IMR-90 (cell line): ENCODE results near the gene LRRC9. TPM values are rescaled to one million over a fixed set of nuclear protein-coding genes. Genes with fewer than 3 reads are reported as not detected.

ENCODE experiments used
- ATAC-seq: fragments of 200-7000 bp; cut with Tn5 transposase; 2 replicates; pipeline ENCODE4 v1.9.1; 2020; ENCODE audit warnings: low read depth, mild to moderate bottlenecking, moderate library complexity
- BruUV-seq: library from RNA; stranded (reverse); fragments of 400-500 nt; replicated peaks from 2 replicates; lab custom pipeline; 2021; lab: Mats Ljungman, UMichigan
- CTCF ChIA-PET: fragments of 300-600 bp; formaldehyde crosslinking; extraction: SDS; loops from one replicate; lab custom pipeline; 2021; ENCODE audit warnings: antibody characterized with exemption; lab: Yijun Ruan, JAX
- POLR2A ChIA-PET: fragments of 300-600 bp; sonication (Branson Sonifier 250); formaldehyde crosslinking; loops from one replicate; lab custom pipeline; 2022; ENCODE audit warnings: antibody characterized with exemption; ENCODE audit not compliant: unreplicated experiment; lab: Charles Lee
- DNase-seq: peaks from one replicate; pipeline ENCODE4 v3.0.0; 2013
- H2AFZ ChIP-seq: replicated peaks from 2 replicates; pipeline ENCODE3; 2013; ENCODE audit warnings: low read length, mild to moderate bottlenecking; ENCODE audit not compliant: poor library complexity
- H2AK5ac ChIP-seq: 2 replicates; pipeline ENCODE4 v1.6.1; 2013; ENCODE audit warnings: low read depth, low read length, inconsistent platforms
- H2AK9ac ChIP-seq: replicated peaks from 2 replicates; pipeline ENCODE3; 2013; ENCODE audit warnings: mild to moderate bottlenecking, low read depth, low read length, moderate library complexity; ENCODE audit not compliant: poor library complexity
- H2BK120ac ChIP-seq: 2 replicates; pipeline ENCODE4 v1.6.1; 2013; ENCODE audit warnings: low read depth, low read length, inconsistent platforms
- H2BK15ac ChIP-seq: 3 replicates; pipeline ENCODE4 v1.6.1; 2013; ENCODE audit warnings: low read depth, low read length, inconsistent platforms
- H2BK20ac ChIP-seq: 2 replicates; pipeline ENCODE4 v1.6.1; 2013; ENCODE audit warnings: low read depth, mild to moderate bottlenecking, inconsistent platforms, low read length, moderate library complexity
- H2BK5ac ChIP-seq: 2 replicates; pipeline ENCODE4 v1.6.1; 2013; ENCODE audit warnings: mild to moderate bottlenecking, low read depth, low read length, inconsistent platforms; ENCODE audit not compliant: poor library complexity, severe bottlenecking
- H3K14ac ChIP-seq: replicated peaks from 2 replicates; pipeline ENCODE4 v1.6.1; 2013; ENCODE audit warnings: low read depth, low read length, inconsistent platforms
- H3K18ac ChIP-seq: 2 replicates; pipeline ENCODE4 v1.6.1; 2013; ENCODE audit warnings: low read depth, low read length, control low read depth
- H3K23ac ChIP-seq: 2 replicates; pipeline ENCODE4 v1.6.1; 2013; ENCODE audit warnings: low read depth, low read length, inconsistent platforms
- H3K27ac ChIP-seq: 2 replicates; pipeline ENCODE4 v1.5.1; 2013; ENCODE audit warnings: mild to moderate bottlenecking, control low read depth, low read length; ENCODE audit not compliant: insufficient read depth
- H3K27me3 ChIP-seq: 2 replicates; pipeline ENCODE4 v1.6.1; 2013; ENCODE audit warnings: low read length; ENCODE audit not compliant: control insufficient read depth, insufficient read depth
- H3K36me3 ChIP-seq: 2 replicates; pipeline ENCODE4 v1.6.1; 2013; ENCODE audit warnings: low read length, mixed read lengths; ENCODE audit not compliant: control insufficient read depth, insufficient read depth
- H3K4ac ChIP-seq: 2 replicates; pipeline ENCODE4 v1.6.1; 2013; ENCODE audit warnings: low read depth, low read length, inconsistent platforms
- H3K4me1 ChIP-seq: 2 replicates; pipeline ENCODE4 v1.6.1; 2013; ENCODE audit warnings: low read length, mixed read lengths; ENCODE audit not compliant: control insufficient read depth, insufficient read depth
- H3K4me2 ChIP-seq: 2 replicates; pipeline ENCODE4 v1.6.1; 2013; ENCODE audit warnings: low read depth, mild to moderate bottlenecking, control low read depth, low read length, moderate library complexity
- H3K4me3 ChIP-seq: 2 replicates; pipeline ENCODE4 v1.5.1; 2013; ENCODE audit warnings: low read depth, mild to moderate bottlenecking, control low read depth, low read length, moderate library complexity; ENCODE audit not compliant: insufficient read depth
- H3K56ac ChIP-seq: 2 replicates; pipeline ENCODE4 v1.6.1; 2013; ENCODE audit warnings: low read length, inconsistent platforms; ENCODE audit not compliant: insufficient read depth; ENCODE audit errors: extremely low read depth
- H3K79me1 ChIP-seq, 2 experiments: 2 replicates each; pipeline ENCODE4 v1.6.1; 2013; ENCODE audit warnings: low read length in 2 of 2, inconsistent platforms in 1 of 2, low read depth in 1 of 2
- H3K9ac ChIP-seq: 2 replicates; pipeline ENCODE4 v1.6.1; 2013; ENCODE audit warnings: low read depth, low read length, control low read depth
- H3K9me1 ChIP-seq: 2 replicates; pipeline ENCODE4 v1.6.1; 2013; ENCODE audit warnings: low read length, inconsistent platforms; ENCODE audit not compliant: insufficient read depth
- H3K9me3 ChIP-seq: 2 replicates; pipeline ENCODE4 v1.6.1; 2013; ENCODE audit warnings: low read length; ENCODE audit not compliant: control insufficient read depth, insufficient read depth
- H4K20me1 ChIP-seq: 2 replicates; pipeline ENCODE4 v1.6.1; 2013; ENCODE audit warnings: low read length, inconsistent platforms; ENCODE audit not compliant: insufficient read depth
- H4K5ac ChIP-seq: 2 replicates; pipeline ENCODE4 v1.6.1; 2013; ENCODE audit warnings: mild to moderate bottlenecking, low read depth, low read length, control low read depth
- H4K8ac ChIP-seq, 2 experiments: 2 replicates each; pipeline ENCODE4 v1.6.1; 2013; ENCODE audit warnings: low read depth in 2 of 2, low read length in 2 of 2, control low read depth in 1 of 2, inconsistent platforms in 1 of 2
- H4K91ac ChIP-seq: 2 replicates; pipeline ENCODE4 v1.6.1; 2013; ENCODE audit warnings: low read depth, low read length, inconsistent platforms; ENCODE audit not compliant: insufficient read depth
- BHLHE40 ChIP-seq: fragments of 150-350 bp; IDR thresholded peaks from 2 replicates; pipeline ENCODE4 v1.6.1; 2016; ENCODE audit warnings: mild to moderate bottlenecking, low read depth, low read length
- MAFK ChIP-seq: IDR thresholded peaks from 2 replicates; pipeline ENCODE4 v1.6.1; 2012; ENCODE audit warnings: low read depth, low read length, improper control_type of control experiment
- MAZ ChIP-seq: IDR thresholded peaks from 2 replicates; pipeline ENCODE4 v1.6.1; 2012; ENCODE audit warnings: low read depth, mild to moderate bottlenecking, low read length, improper control_type of control experiment, moderate library complexity, borderline replicate concordance
- SMC3 ChIP-seq: fragments of 150-350 bp; IDR thresholded peaks from 2 replicates; pipeline ENCODE4 v1.6.1; 2016; ENCODE audit warnings: low read depth, mild to moderate bottlenecking, antibody characterized with exemption, low read length, moderate library complexity
- WGBS, 2 experiments: methylation state at CpG; one replicate each; pipeline versions ENCODE4 v1.1.5 to v1.1.7; 2013; ENCODE audit warnings: missing lambda C conversion rate in 2 of 2; ENCODE audit not compliant: insufficient read length in 1 of 2; ENCODE audit errors: extremely low coverage in 2 of 2; 5-methylcytosine and 5-hydroxymethylcytosine counted together
- dilution Hi-C: fragments of 300-500 bp; cut with HindIII; formaldehyde crosslinking; loops from one replicate; pipeline ENCODE4 v1.14.3; 2018; ENCODE audit warnings: low sequenced_read_pairs; ENCODE audit not compliant: unreplicated experiment
- in situ Hi-C: fragments of 300-500 bp; cut with MboI; formaldehyde crosslinking; loops from 3 replicates; pipeline ENCODE4 v1.14.3; 2019; ENCODE audit warnings: low sequenced_read_pairs, inconsistent platforms, mixed read lengths
- intact Hi-C: fragments of 100-400 bp; cut with micrococcal nuclease; formaldehyde crosslinking; loops from 2 replicates; pipeline ENCODE4 v1.10.0; 2022
- polyA plus RNA-seq, 3 experiments: library from polyadenylated mRNA; depleted of rRNA; stranded (reverse); fragments of >200 nt; gene quantifications; 2 replicates each; pipeline ENCODE4 v1.2.3, GENCODE V29; 2012; ENCODE audit warnings: low replicate concordance in 1 of 3
- total RNA-seq: library from RNA; depleted of rRNA; stranded (reverse); fragments of >200 nt; gene quantifications from 2 replicates; pipeline ENCODE4 v1.2.3, GENCODE V29; 2012
- TF ChIP-seq, protein P1 (sequence below): fragments of 150-350 bp; IDR thresholded peaks from 2 replicates; pipeline ENCODE4 v1.6.1; 2016; ENCODE audit warnings: low read depth, mild to moderate bottlenecking, low read length, moderate library complexity, borderline replicate concordance

Gene LRRC9
- total and polyA plus RNA-seq, 2 of the 4 experiments (the other 2 are of a cell fraction), result not detected

DNA sequence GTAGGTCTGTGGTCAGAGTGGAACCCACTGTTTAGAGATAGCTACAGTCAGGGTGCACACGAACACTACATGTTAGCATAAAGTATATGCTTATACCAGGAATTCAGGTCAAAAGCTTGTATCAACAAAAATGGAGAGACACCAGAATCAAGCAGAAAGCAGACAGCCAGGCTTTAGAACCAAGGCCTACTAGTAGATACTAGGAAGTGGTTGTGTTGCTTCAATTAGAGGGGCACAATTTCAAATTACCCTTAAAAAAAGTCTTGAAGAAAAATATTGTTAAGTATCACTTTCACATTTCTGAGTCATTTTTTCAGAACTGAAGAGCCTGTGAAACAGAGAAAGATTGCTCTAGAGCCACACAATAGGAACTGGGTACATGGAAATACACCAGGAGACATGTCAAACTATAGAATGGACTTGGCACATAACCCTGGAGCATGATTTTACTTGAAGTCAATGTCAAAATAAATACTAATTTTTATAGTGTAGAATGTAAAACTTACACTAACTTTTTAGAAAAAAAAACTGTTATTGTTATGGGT is 41.6 kb downstream of the LRRC9 start:
- in situ Hi-C loops, result no loop called here

More for the DNA sequence above, 41.6 kb downstream of the LRRC9 start:
- H3K23ac ChIP-seq, result no peak overlapping the region
- H3K4me2 ChIP-seq, result no peak overlapping the region
- H4K20me1 ChIP-seq, result no peaks in the 10 kb centered on the region
- no peak overlapping the region for H3K56ac ChIP-seq
- no CpG with 5 or more reads among the region's 1 CpG for WGBS, 2 experiments
- no peaks in the 10 kb centered on the region for H3K36me3 ChIP-seq
- H2BK20ac ChIP-seq, result no peak overlapping the region
- H2AK9ac ChIP-seq, result no peak overlapping the region
- no peaks in the 10 kb centered on the region for H3K9me1 ChIP-seq
- no peak overlapping the region for H3K27ac ChIP-seq
- no peak overlapping the region for H3K4ac ChIP-seq
- H4K8ac ChIP-seq, result no peak overlapping the region
- H2BK15ac ChIP-seq, result no peak overlapping the region
- POLR2A ChIA-PET, result no interaction called here
- H3K9ac ChIP-seq, result no peak overlapping the region
- H3K4me3 ChIP-seq, result no peak overlapping the region
- H3K79me1 ChIP-seq, result no peaks in the 10 kb centered on the region
- no peak for ATAC-seq
- dilution Hi-C loops (no loop called here), intact Hi-C loops (loop anchor here (10.0 kb wide), 2 partner anchors 103 to 133 kb away; partner anchors contain the start of gene PCNX4)
- no peak overlapping the region for H3K14ac ChIP-seq
- no peak overlapping the region for H4K5ac ChIP-seq
- no peaks in the 10 kb centered on the region for H3K27me3 ChIP-seq
- no peak overlapping the region for H2BK120ac ChIP-seq
- DNase-seq, result no peak
- no peaks in the 10 kb centered on the region for H3K9me3 ChIP-seq
- H3K4me1 ChIP-seq, result no peaks in the 10 kb centered on the region
- H2AK5ac ChIP-seq, result no peak overlapping the region
- TF ChIP-seq, protein P1, sequence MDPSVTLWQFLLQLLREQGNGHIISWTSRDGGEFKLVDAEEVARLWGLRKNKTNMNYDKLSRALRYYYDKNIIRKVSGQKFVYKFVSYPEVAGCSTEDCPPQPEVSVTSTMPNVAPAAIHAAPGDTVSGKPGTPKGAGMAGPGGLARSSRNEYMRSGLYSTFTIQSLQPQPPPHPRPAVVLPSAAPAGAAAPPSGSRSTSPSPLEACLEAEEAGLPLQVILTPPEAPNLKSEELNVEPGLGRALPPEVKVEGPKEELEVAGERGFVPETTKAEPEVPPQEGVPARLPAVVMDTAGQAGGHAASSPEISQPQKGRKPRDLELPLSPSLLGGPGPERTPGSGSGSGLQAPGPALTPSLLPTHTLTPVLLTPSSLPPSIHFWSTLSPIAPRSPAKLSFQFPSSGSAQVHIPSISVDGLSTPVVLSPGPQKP, result no peak
- no peak for TF ChIP-seq MAZ
- no peak for TF ChIP-seq SMC3
- TF ChIP-seq BHLHE40, result no peak
- TF ChIP-seq MAFK, result no peak
- no peak overlapping the region for H2AFZ ChIP-seq
- CTCF ChIA-PET, result no interaction called here
- no peak overlapping the region for H4K91ac ChIP-seq
- H3K18ac ChIP-seq, result no peak overlapping the region
- no TSS peak for BruUV-seq
- no peak overlapping the region for H2BK5ac ChIP-seq
